GM23248 (cell line): Measurements from ENCODE around the gene NHSL1.

Experiments used
- EZH2 ChIP-seq: fragments of 200-600 bp; sonication (generic); IDR thresholded peaks from 2 replicates; pipeline ENCODE4 v1.6.1; 2018; ENCODE audit warnings: antibody characterized with exemption, mild to moderate bottlenecking; ENCODE audit not compliant: insufficient read depth, poor library complexity, severe bottlenecking
- EZH2phosphoT487 ChIP-seq: fragments of 200-600 bp; sonication (generic); IDR thresholded peaks from 2 replicates; pipeline ENCODE4 v1.6.1; 2018; ENCODE audit warnings: antibody characterized with exemption, moderate library complexity, mild to moderate bottlenecking, low read depth; ENCODE audit not compliant: insufficient read depth

DNA sequence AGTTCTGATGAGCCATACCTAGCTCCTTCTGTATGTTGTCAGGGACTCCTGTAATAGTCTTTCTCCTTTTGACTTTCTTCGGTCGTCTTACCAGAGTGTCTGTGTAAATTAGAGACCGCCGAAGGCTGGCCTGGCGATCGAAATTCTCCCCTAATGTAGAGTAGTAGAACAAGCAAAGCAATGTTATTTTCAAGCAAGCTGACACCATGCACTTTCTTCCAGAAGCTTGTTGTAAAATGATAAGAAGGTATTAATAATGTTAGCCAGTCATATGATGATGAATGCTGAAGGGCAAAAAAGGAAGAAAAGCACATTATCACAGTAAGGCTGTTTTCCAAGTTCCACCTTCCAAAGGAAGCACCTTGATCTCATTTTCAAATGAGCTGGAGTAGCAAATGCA, 57.3 kb downstream of the NHSL1 start:
- TF ChIP-seq EZH2 (no peak), EZH2phosphoT487 (no peak)
